CD4-positive, alpha-beta memory T cell (primary cell): ENCODE results near the gene VGLL3. TPM values are rescaled to one million over a fixed set of nuclear protein-coding genes. Genes with fewer than 3 reads are reported as not detected.

ENCODE experiments used
- CTCF ChIA-PET: fragments of 350-600 bp; sonication (Branson Sonifier 250); formaldehyde crosslinking; loops from one replicate; lab custom pipeline; 2021; ENCODE audit warnings: inconsistent platforms; ENCODE audit not compliant: partially characterized antibody; lab: Charles Lee
- POLR2A ChIA-PET: fragments of 350-600 bp; sonication (Branson Sonifier 250); formaldehyde crosslinking; loops from one replicate; lab custom pipeline; 2021; ENCODE audit not compliant: partially characterized antibody; lab: Charles Lee
- DNase-seq, 5 donors: peaks; one replicate each; pipeline versions ENCODE4 v3.0.0 to v3.0.0-alpha.2; 2020 to 2022; ENCODE audit warnings: mixed read lengths in 1 of 5
- H3K27ac ChIP-seq: one replicate; pipeline ENCODE4 v1.7.0; 2013; ENCODE audit warnings: low read depth, low read length
- H3K27me3 ChIP-seq: 2 replicates; pipeline ENCODE4 v1.7.0; 2013; ENCODE audit warnings: mild to moderate bottlenecking, low read length, moderate library complexity; ENCODE audit not compliant: insufficient read depth
- H3K36me3 ChIP-seq: 2 replicates; pipeline ENCODE4 v1.7.0; 2013; ENCODE audit warnings: mild to moderate bottlenecking, low read length, moderate library complexity; ENCODE audit not compliant: insufficient read depth
- H3K4me1 ChIP-seq: 2 replicates; pipeline ENCODE4 v1.7.0; 2013; ENCODE audit warnings: mild to moderate bottlenecking, low read length, moderate library complexity; ENCODE audit not compliant: insufficient read depth
- H3K4me3 ChIP-seq, 2 donors: one replicate each; pipeline ENCODE4 v1.7.0; 2013; ENCODE audit warnings: low read length in 2 of 2, mild to moderate bottlenecking in 1 of 2
- H3K9me3 ChIP-seq, 2 donors: one replicate each; pipeline ENCODE4 v1.7.0; 2013; ENCODE audit warnings: low read length in 2 of 2, control low read depth in 1 of 2; ENCODE audit not compliant: control insufficient read depth in 1 of 2
- H3K27ac Mint-ChIP-seq, 7 donors: one replicate each; pipeline ENCODE4 v1.8.0; 2020 to 2021; ENCODE audit warnings: mixed read lengths in 7 of 7, mild to moderate bottlenecking in 6 of 7, inconsistent platforms in 3 of 7, moderate library complexity in 3 of 7
- H3K27me3 Mint-ChIP-seq, 2 donors: one replicate each; pipeline ENCODE4 v1.8.0; 2020 to 2021; ENCODE audit warnings: mixed read lengths in 2 of 2
- H3K36me3 Mint-ChIP-seq, 2 donors: one replicate each; pipeline ENCODE4 v1.8.0; 2020 to 2021; ENCODE audit warnings: mixed read lengths in 2 of 2, inconsistent platforms in 1 of 2, mild to moderate bottlenecking in 1 of 2
- H3K4me1 Mint-ChIP-seq, 4 donors: one replicate each; pipeline ENCODE4 v1.8.0; 2020 to 2021; ENCODE audit warnings: mixed read lengths in 4 of 4, mild to moderate bottlenecking in 1 of 4
- H3K4me3 Mint-ChIP-seq, 8 donors: one replicate each; pipeline ENCODE4 v1.8.0; 2020 to 2021; ENCODE audit warnings: mixed read lengths in 8 of 8, mild to moderate bottlenecking in 7 of 8, moderate library complexity in 6 of 8, inconsistent platforms in 3 of 8
- H3K9me3 Mint-ChIP-seq, 8 donors: one replicate each; pipeline ENCODE4 v1.8.0; 2020 to 2021; ENCODE audit warnings: mixed read lengths in 8 of 8, mild to moderate bottlenecking in 5 of 8, inconsistent platforms in 3 of 8, moderate library complexity in 1 of 8
- intact Hi-C: fragments of 100-400 bp; cut with micrococcal nuclease; formaldehyde crosslinking; loops from one replicate; pipeline ENCODE4 v1.15.1; 2023
- polyA plus RNA-seq, 2 donors: library from polyadenylated mRNA; unstranded; fragments of 300-500 nt; fragmentation: Illumina TruSeq; gene quantifications; one replicate each; pipeline ENCODE4 v1.2.3, GENCODE V29; 2021
- total RNA-seq, 2 experiments: library from RNA; stranded (reverse); gene quantifications; one replicate each; pipeline ENCODE4 v1.2.3, GENCODE V29; 2021

VGLL3 gene
- total and polyA plus RNA-seq, 4 experiments from 2014 or later: not detected

DNA sequence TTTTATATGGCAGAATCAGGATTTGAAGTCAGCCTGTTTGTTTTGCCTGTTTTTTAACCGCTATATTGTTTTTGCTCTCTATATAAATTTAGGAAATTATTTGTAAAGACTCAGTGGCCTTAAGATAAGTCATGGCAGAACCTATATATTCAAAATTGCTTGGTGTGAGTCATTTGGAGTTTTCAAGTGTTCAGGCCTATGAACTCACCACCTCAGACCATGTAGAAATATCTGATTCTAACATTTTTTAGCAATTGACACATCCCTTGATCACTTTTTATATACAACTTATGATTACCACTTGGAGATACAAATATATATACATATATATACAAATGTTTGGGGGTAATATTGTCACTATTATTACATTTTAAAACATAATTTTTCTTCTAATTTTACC lies 95.7 kb downstream of the VGLL3 start:
- no peak overlapping the region for H3K27ac ChIP-seq
- no peak for DNase-seq
- ChIA-PET CTCF (no interaction called here), POLR2A (no interaction called here)
- H3K36me3 ChIP-seq: no peaks in the 10 kb centered on the region
- Mint-ChIP-seq H3K9me3 (peaks cover 0 to 3% (median 1%) of the 10 kb centered on the region in 8 donors), H3K4me1 (no peaks in the 10 kb centered on the region), H3K27me3 (no peaks in the 10 kb centered on the region), H3K36me3 (no peaks in the 10 kb centered on the region), H3K27ac (no peak overlapping the region), H3K4me3 (no peak overlapping the region)
- no peaks in the 10 kb centered on the region for H3K4me1 ChIP-seq
- H3K9me3 ChIP-seq: no peaks in the 10 kb centered on the region
- no peaks in the 10 kb centered on the region for H3K27me3 ChIP-seq
- H3K4me3 ChIP-seq: no peak overlapping the region
- intact Hi-C loops: no loop called here

DNA sequence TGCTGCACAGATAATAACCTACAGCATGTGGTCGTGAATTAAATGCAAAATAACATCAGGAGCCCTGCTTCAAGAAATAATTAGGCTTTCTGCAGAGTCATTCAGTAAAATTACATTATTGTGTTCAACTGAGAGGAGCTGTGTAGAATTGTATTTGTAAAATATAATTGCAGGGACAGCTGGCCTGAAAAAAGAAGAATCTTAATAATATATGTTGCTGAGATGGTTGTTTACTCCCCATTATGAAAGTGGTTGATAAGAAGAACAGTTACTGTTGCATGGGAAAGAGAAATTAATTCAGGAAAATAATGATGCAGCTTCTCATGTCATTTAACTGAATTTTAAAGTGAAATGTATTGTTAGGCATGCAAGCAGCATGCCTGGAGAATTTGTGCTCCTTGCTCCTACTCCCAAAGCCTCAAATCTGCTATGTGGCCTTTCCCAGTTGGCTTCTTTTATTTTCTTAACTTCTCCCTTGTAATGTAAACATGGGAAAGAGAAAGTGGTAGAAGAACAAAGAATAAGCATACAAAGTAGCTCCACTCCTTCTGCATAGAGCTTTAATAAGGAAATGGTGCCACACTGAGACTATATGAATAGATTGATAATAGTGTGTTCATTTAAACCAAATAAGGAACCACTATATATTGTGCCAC lies 100.1 kb downstream of the VGLL3 start:
- Mint-ChIP-seq H3K27ac (no peak overlapping the region), H3K4me3 (no peak overlapping the region), H3K9me3 (peaks cover 0 to 3% (median under 1%) of the 10 kb centered on the region in 8 donors), H3K27me3 (no peaks in the 10 kb centered on the region), H3K36me3 (no peaks in the 10 kb centered on the region), H3K4me1 (no peaks in the 10 kb centered on the region)
- intact Hi-C loops: no loop called here
- H3K36me3 ChIP-seq: no peaks in the 10 kb centered on the region
- no peaks in the 10 kb centered on the region for H3K4me1 ChIP-seq
- POLR2A ChIA-PET: no interaction called here
- no peaks in the 10 kb centered on the region for H3K27me3 ChIP-seq
- no peaks in the 10 kb centered on the region for H3K9me3 ChIP-seq
- no peak overlapping the region for H3K4me3 ChIP-seq
- no peak for DNase-seq
- CTCF ChIA-PET: no interaction called here
- no peak overlapping the region for H3K27ac ChIP-seq

Other genes with a start within 250 kb of the VGLL3 start
- gene CHMP2B, start 236.2 kb upstream of the VGLL3 start, total RNA-seq: 10 to 100 TPM; 25.9 to 30.8 TPM
- 10 to 100 TPM; 47.3 to 51.1 TPM for gene CHMP2B, start 236.2 kb upstream of the VGLL3 start, polyA plus RNA-seq